H9 (cell line): Measurements from ENCODE around the gene ITGB6. TPM values are rescaled to one million over a fixed set of nuclear protein-coding genes. Genes with fewer than 3 reads are reported as not detected.

Source experiments
- DNase-seq: peaks from one replicate; pipeline ENCODE4 v3.0.0-alpha.2; 2017
- H2AFZ ChIP-seq: one replicate; pipeline ENCODE4 v1.6.1; 2013; ENCODE audit warnings: mild to moderate bottlenecking, low read length, control low read depth, moderate library complexity
- H2AK5ac ChIP-seq: 2 replicates; pipeline ENCODE4 v1.6.1; 2013; ENCODE audit warnings: low read length, control low read depth, mixed read lengths; ENCODE audit not compliant: insufficient read length
- H2BK120ac ChIP-seq: one replicate; pipeline ENCODE4 v1.6.1; 2013; ENCODE audit warnings: low read depth, mild to moderate bottlenecking, low read length, control low read depth, inconsistent platforms; ENCODE audit not compliant: poor library complexity, severe bottlenecking
- H2BK12ac ChIP-seq: 2 replicates; pipeline ENCODE4 v1.6.1; 2013; ENCODE audit warnings: low read length, control low read depth, mixed read lengths, low read depth; ENCODE audit not compliant: insufficient read length
- H2BK15ac ChIP-seq: 2 replicates; pipeline ENCODE4 v1.6.1; 2013; ENCODE audit warnings: low read depth, low read length, control low read depth
- H2BK20ac ChIP-seq: one replicate; pipeline ENCODE4 v1.6.1; 2013; ENCODE audit warnings: low read depth, mild to moderate bottlenecking, low read length, control low read depth, inconsistent platforms; ENCODE audit not compliant: poor library complexity, severe bottlenecking
- H2BK5ac ChIP-seq: 2 replicates; pipeline ENCODE4 v1.6.1; 2013; ENCODE audit warnings: low read length, control low read depth, mixed read lengths; ENCODE audit not compliant: insufficient read length
- H3K14ac ChIP-seq: 2 replicates; pipeline ENCODE4 v1.6.1; 2013; ENCODE audit warnings: low read length, control low read depth; ENCODE audit not compliant: insufficient read depth
- H3K18ac ChIP-seq: 2 replicates; pipeline ENCODE4 v1.6.1; 2013; ENCODE audit warnings: low read depth, mild to moderate bottlenecking, mixed read lengths, low read length, control low read depth; ENCODE audit not compliant: insufficient read length
- H3K23ac ChIP-seq: 2 replicates; pipeline ENCODE4 v1.6.1; 2013; ENCODE audit warnings: low read length, control low read depth, mixed read lengths, low read depth; ENCODE audit not compliant: insufficient read length
- H3K23me2 ChIP-seq: 2 replicates; pipeline ENCODE4 v1.6.1; 2013; ENCODE audit warnings: low read depth, mild to moderate bottlenecking, mixed read lengths, low read length, control low read depth; ENCODE audit not compliant: insufficient read length, poor library complexity, severe bottlenecking
- H3K27ac ChIP-seq: 2 replicates; pipeline ENCODE4 v1.5.1; 2013; ENCODE audit warnings: low read length, control low read depth, mixed read lengths, low read depth; ENCODE audit not compliant: insufficient read length
- H3K27me3 ChIP-seq: 2 replicates; pipeline ENCODE4 v1.6.1; 2013; ENCODE audit warnings: low read length, control low read depth, inconsistent platforms; ENCODE audit not compliant: insufficient read depth
- H3K4ac ChIP-seq: 2 replicates; pipeline ENCODE4 v1.6.1; 2013; ENCODE audit warnings: low read depth, mild to moderate bottlenecking, control low read depth, inconsistent platforms, low read length, moderate library complexity
- H3K4me1 ChIP-seq: 2 replicates; pipeline ENCODE4 v1.6.1; 2013; ENCODE audit warnings: low read length, control low read depth, inconsistent platforms; ENCODE audit not compliant: insufficient read depth
- H3K4me2 ChIP-seq: 2 replicates; pipeline ENCODE4 v1.6.1; 2013; ENCODE audit warnings: low read length, control low read depth, mixed read lengths; ENCODE audit not compliant: insufficient read length, insufficient read depth
- H3K56ac ChIP-seq: 2 replicates; pipeline ENCODE4 v1.6.1; 2013; ENCODE audit warnings: low read depth, mild to moderate bottlenecking, mixed read lengths, low read length, control low read depth; ENCODE audit not compliant: insufficient read length
- H3K79me1 ChIP-seq: 2 replicates; pipeline ENCODE4 v1.6.1; 2013; ENCODE audit warnings: low read depth, mild to moderate bottlenecking, moderate library complexity, low read length, control low read depth, inconsistent platforms; ENCODE audit not compliant: insufficient read depth, poor library complexity, severe bottlenecking
- H3K79me2 ChIP-seq: 2 replicates; pipeline ENCODE4 v1.6.1; 2013; ENCODE audit warnings: low read length, control low read depth, inconsistent platforms; ENCODE audit not compliant: insufficient read depth
- H3K9ac ChIP-seq: 2 replicates; pipeline ENCODE4 v1.6.1; 2013; ENCODE audit warnings: low read length, control low read depth, mixed read lengths; ENCODE audit not compliant: insufficient read length; ENCODE audit errors: extremely low read depth
- H3K9me3 ChIP-seq: one replicate; pipeline ENCODE4 v1.6.1; 2013; ENCODE audit warnings: low read depth, low read length, inconsistent platforms; ENCODE audit not compliant: control insufficient read depth
- H3T11ph ChIP-seq: one replicate; pipeline ENCODE4 v1.6.1; 2013; ENCODE audit warnings: mild to moderate bottlenecking, low read length, control low read depth, inconsistent platforms
- H4K20me1 ChIP-seq: one replicate; pipeline ENCODE4 v1.6.1; 2013; ENCODE audit not compliant: control insufficient read depth, insufficient read length, insufficient read depth
- H4K5ac ChIP-seq: 2 replicates; pipeline ENCODE4 v1.6.1; 2013; ENCODE audit warnings: low read depth, mild to moderate bottlenecking, mixed read lengths, low read length, control low read depth; ENCODE audit not compliant: insufficient read length
- H4K8ac ChIP-seq: replicated peaks from 2 replicates; pipeline ENCODE4 v1.6.1; 2013; ENCODE audit warnings: low read length, control low read depth, mixed read lengths, low read depth; ENCODE audit not compliant: insufficient read length
- H4K91ac ChIP-seq: 2 replicates; pipeline ENCODE4 v1.6.1; 2013; ENCODE audit warnings: low read depth, mild to moderate bottlenecking, moderate library complexity, mixed read lengths, low read length, control low read depth; ENCODE audit not compliant: insufficient read length
- H3K27ac Mint-ChIP-seq, 3 experiments: 2 replicates in 2 of 3; 3 replicates in 1 of 3; pipeline ENCODE4 v1.8.0; 2020 to 2021; ENCODE audit warnings: mixed read lengths in 3 of 3, mild to moderate bottlenecking in 1 of 3, moderate library complexity in 1 of 3
- H3K27me3 Mint-ChIP-seq: 2 replicates; pipeline ENCODE4 v1.8.0; 2021; ENCODE audit warnings: low read depth, mild to moderate bottlenecking, moderate library complexity, mixed read lengths
- H3K36me3 Mint-ChIP-seq, 3 experiments: 2 replicates in 2 of 3; 3 replicates in 1 of 3; pipeline ENCODE4 v1.8.0; 2020 to 2021; ENCODE audit warnings: low read depth in 3 of 3, mixed read lengths in 3 of 3; ENCODE audit not compliant: insufficient read depth in 1 of 3
- H3K4me1 Mint-ChIP-seq, 2 experiments: 2 replicates each; pipeline ENCODE4 v1.8.0; 2020; ENCODE audit warnings: mixed read lengths in 2 of 2
- H3K4me3 Mint-ChIP-seq, 2 experiments: 2 replicates in 1 of 2; 3 replicates in 1 of 2; pipeline ENCODE4 v1.8.0; 2020 to 2021; ENCODE audit warnings: mild to moderate bottlenecking in 2 of 2, mixed read lengths in 2 of 2, moderate library complexity in 1 of 2
- H3K9me3 Mint-ChIP-seq, 2 experiments: 2 replicates in 1 of 2; 3 replicates in 1 of 2; pipeline ENCODE4 v1.8.0; 2020; ENCODE audit warnings: mild to moderate bottlenecking in 2 of 2, mixed read lengths in 2 of 2, moderate library complexity in 1 of 2
- CTCF ChIP-seq: fragments of 200-600 bp; sonication (generic); conservative IDR thresholded peaks from 3 replicates; pipeline ENCODE4 v1.8.0; 2021; ENCODE audit warnings: antibody characterized with exemption, mild to moderate bottlenecking
- WGBS: extraction: QIAGEN DNeasy Blood & Tissue Kit; methylation state at CpG from one replicate; pipeline ENCODE4 v1.1.7; 2013; ENCODE audit warnings: missing lambda C conversion rate, low lambda C conversion rate, mixed read lengths; ENCODE audit not compliant: insufficient read length; ENCODE audit errors: extremely low coverage; 5-methylcytosine and 5-hydroxymethylcytosine counted together
- total RNA-seq: library from RNA; stranded (reverse); gene quantifications from 2 replicates; pipeline ENCODE4 v1.2.1, GENCODE V29; 2021

ITGB6 gene
- total RNA-seq, 1 experiment from 2014 or later: not detected

- H3K23me2 ChIP-seq: peaks cover 14% of the 10 kb centered on the region
- no peak overlapping the region for H2BK20ac ChIP-seq
- no peaks in the 10 kb centered on the region for H3K79me1 ChIP-seq
- Mint-ChIP-seq H3K36me3 (peaks cover 12 to 24% (median 13%) of the 10 kb centered on the region in 3 experiments), H3K4me1 (peaks cover 9% of the 10 kb centered on the region in 2 experiments), H3K4me3 (no peak overlapping the region), H3K27me3 (peaks cover 45% of the 10 kb centered on the region), H3K27ac (no peak overlapping the region), H3K9me3 (peaks cover 27 to 28% of the 10 kb centered on the region in 2 experiments)
- no peaks in the 10 kb centered on the region; the same call in 1 of the 2 replicates for H3K27me3 ChIP-seq
- H4K8ac ChIP-seq: no peak overlapping the region
- no peak overlapping the region for H4K91ac ChIP-seq
- no peak for TF ChIP-seq CTCF
- H4K5ac ChIP-seq: no peak overlapping the region
- no peak overlapping the region for H3K4me2 ChIP-seq
- no peaks in the 10 kb centered on the region for H3K9me3 ChIP-seq
- no peak overlapping the region for H2AFZ ChIP-seq
- no peaks in the 10 kb centered on the region for H3K79me2 ChIP-seq
- no peak overlapping the region for H3K18ac ChIP-seq
- no peaks in the 10 kb centered on the region; the same call in 1 of the 2 replicates for H3K4me1 ChIP-seq
- no peak overlapping the region for H2BK5ac ChIP-seq
- H3K9ac ChIP-seq: no peak overlapping the region
- no peak overlapping the region for H3K56ac ChIP-seq
- H2BK120ac ChIP-seq: no peak overlapping the region
- H3K14ac ChIP-seq: no peak overlapping the region
- no peak overlapping the region for H2BK15ac ChIP-seq
- no peak overlapping the region for H3K4ac ChIP-seq
- H3K23ac ChIP-seq: no peak overlapping the region
- WGBS: no CpG with 5 or more reads among the region's 1 CpG
- H3K27ac ChIP-seq: no peak overlapping the region
- no peak overlapping the region for H2BK12ac ChIP-seq
- DNase-seq: no peak
- no peak overlapping the region for H2AK5ac ChIP-seq
- H4K20me1 ChIP-seq: no peaks in the 10 kb centered on the region
- no peak overlapping the region for H3T11ph ChIP-seq
Measured at GRCh38 chr2:160064916-160065315, 135.2 kb downstream of the ITGB6 start.
